DND-41 (cell line): Measurements from ENCODE around the gene RBM19.

Source experiments
- ATAC-seq: fragments of 200-7000 bp; cut with Tn5 transposase; 3 replicates; pipeline ENCODE4 v1.9.1; 2021; ENCODE audit warnings: low read depth; ENCODE audit not compliant: insufficient read depth
- DNase-seq: peaks from one replicate; pipeline ENCODE4 v3.0.0-alpha.2; 2020
- H2AFZ ChIP-seq: 2 replicates; pipeline ENCODE4 v1.6.0; 2012; ENCODE audit warnings: low read depth, low read length
- H3K27ac ChIP-seq: 2 replicates; pipeline ENCODE4 v1.5.1; 2012; ENCODE audit warnings: low read length, inconsistent platforms
- H3K27me3 ChIP-seq: fragments of 200-600 bp; sonication (generic); 2 replicates; pipeline ENCODE4 v1.6.0; 2012; ENCODE audit warnings: low read length, mild to moderate bottlenecking, inconsistent platforms; ENCODE audit not compliant: insufficient read depth, poor library complexity
- H3K36me3 ChIP-seq: 2 replicates; pipeline ENCODE4 v1.5.1; 2012; ENCODE audit warnings: low read length, inconsistent platforms; ENCODE audit not compliant: insufficient read depth
- H3K4me1 ChIP-seq: 2 replicates; pipeline ENCODE4 v1.5.1; 2012; ENCODE audit warnings: mild to moderate bottlenecking, low read length; ENCODE audit not compliant: insufficient read depth
- H3K4me2 ChIP-seq: 2 replicates; pipeline ENCODE4 v1.6.0; 2012; ENCODE audit warnings: mild to moderate bottlenecking, moderate library complexity, low read length, inconsistent platforms; ENCODE audit not compliant: insufficient read depth
- H3K4me3 ChIP-seq, 2 experiments: fragments of 200-600 bp in 1 of 2; shearing (Covaris generic) in 1 of 2; 2 replicates each; pipeline ENCODE4 v1.5.1; 2012 to 2016; ENCODE audit warnings: inconsistent platforms in 2 of 2, low read length in 2 of 2, mild to moderate bottlenecking in 2 of 2, low read depth in 1 of 2, moderate library complexity in 1 of 2
- H3K79me2 ChIP-seq: 2 replicates; pipeline ENCODE4 v1.6.0; 2012; ENCODE audit warnings: low read length, inconsistent platforms; ENCODE audit not compliant: insufficient read depth
- H3K9ac ChIP-seq: 2 replicates; pipeline ENCODE4 v1.6.0; 2012; ENCODE audit warnings: low read depth, mild to moderate bottlenecking, inconsistent platforms, low read length, moderate library complexity
- H3K9me3 ChIP-seq: 2 replicates; pipeline ENCODE4 v1.5.1; 2012; ENCODE audit warnings: low read length, moderate library complexity, mild to moderate bottlenecking, inconsistent platforms; ENCODE audit not compliant: insufficient read depth, severe bottlenecking
- H4K20me1 ChIP-seq: 2 replicates; pipeline ENCODE4 v1.6.0; 2012; ENCODE audit warnings: low read length; ENCODE audit not compliant: insufficient read depth
- CTCF ChIP-seq: IDR thresholded peaks from 2 replicates; pipeline ENCODE4 v1.5.1; 2012; ENCODE audit warnings: borderline replicate concordance, low read length, moderate library complexity, mild to moderate bottlenecking; ENCODE audit not compliant: poor library complexity, severe bottlenecking; ENCODE audit errors: extremely low read depth
- EZH2 ChIP-seq: IDR thresholded peaks from 3 replicates; pipeline ENCODE4 v1.6.1; 2012; ENCODE audit warnings: borderline replicate concordance, low read depth, mild to moderate bottlenecking, moderate library complexity, low read length, inconsistent platforms; ENCODE audit not compliant: severe bottlenecking

RBM19 gene

GRCh38 chr12:113786107-113786506, 180.0 kb downstream of the RBM19 start:
- Histone ChIP-seq H3K4me3 (no peak overlapping the region), H3K9ac (no peak overlapping the region), H3K4me1 (no peaks in the 10 kb centered on the region), H3K79me2 (no peaks in the 10 kb centered on the region), H3K9me3 (no peaks in the 10 kb centered on the region), H3K36me3 (no peaks in the 10 kb centered on the region), H4K20me1 (no peaks in the 10 kb centered on the region), H3K27ac (no peak overlapping the region), H3K27me3 (peaks cover 8% of the 10 kb centered on the region), H2AFZ (no peak overlapping the region), H3K4me2 (no peak overlapping the region)
- no peak for ATAC-seq
- TF ChIP-seq EZH2 (no peak), CTCF (no peak)
- no peak for DNase-seq

- DNase-seq: no peak
- no peak overlapping the region for H3K4me3 ChIP-seq
- no peaks in the 10 kb centered on the region for H3K36me3 ChIP-seq
- H3K27ac ChIP-seq: no peak overlapping the region
- H2AFZ ChIP-seq: no peak overlapping the region
- H3K9me3 ChIP-seq: no peaks in the 10 kb centered on the region
- H3K79me2 ChIP-seq: no peaks in the 10 kb centered on the region
- H3K4me1 ChIP-seq: no peaks in the 10 kb centered on the region
- H3K4me2 ChIP-seq: no peak overlapping the region
- no peaks in the 10 kb centered on the region for H4K20me1 ChIP-seq
- TF ChIP-seq CTCF: no peak
- no peak for TF ChIP-seq EZH2
- H3K27me3 ChIP-seq: peaks cover 4% of the 10 kb centered on the region
- H3K9ac ChIP-seq: no peak overlapping the region
- ATAC-seq: no peak
Measured at GRCh38 chr12:113783811-113784210, 182.3 kb downstream of the RBM19 start.

- DNase-seq: no peak
- H4K20me1 ChIP-seq: no peaks in the 10 kb centered on the region
- H3K4me2 ChIP-seq: no peak overlapping the region
- no peak for ATAC-seq
- no peak overlapping the region for H3K9ac ChIP-seq
- H2AFZ ChIP-seq: no peak overlapping the region
- H3K4me3 ChIP-seq: no peak overlapping the region
- no peaks in the 10 kb centered on the region for H3K4me1 ChIP-seq
- H3K27ac ChIP-seq: no peak overlapping the region
- no peaks in the 10 kb centered on the region for H3K79me2 ChIP-seq
- no peaks in the 10 kb centered on the region for H3K36me3 ChIP-seq
- peaks cover 4% of the 10 kb centered on the region for H3K27me3 ChIP-seq
- H3K9me3 ChIP-seq: no peaks in the 10 kb centered on the region
- TF ChIP-seq CTCF (no peak), EZH2 (no peak)
Measured at GRCh38 chr12:113782873-113783272, 183.3 kb downstream of the RBM19 start.
